T follicular helper cell (primary cell): ENCODE measurements around the gene MRPL42.
"Not testable (repeated sequence)": the region's sequence is repeated elsewhere in the genome, so short reads cannot be mapped to it uniquely, and the experiment has no call there.

Experiments
- DNase-seq: peaks from one replicate; pipeline ENCODE4 v3.0.0-alpha.2; 2020; ENCODE audit warnings: low read depth

MRPL42 gene

GRCh38 chr12:93541578-93542225 is 74.4 kb downstream of the MRPL42 start:
- DNase-seq: no peak

GRCh38 chr12:93547778-93548177 is 80.5 kb downstream of the MRPL42 start:
- no peak for DNase-seq

GRCh38 chr12:93549174-93549573 is 81.9 kb downstream of the MRPL42 start:
- DNase-seq: no peak

GRCh38 chr12:93550748-93551611 is 83.7 kb downstream of the MRPL42 start:
- DNase-seq: no peak

- DNase-seq: no peak
Observed at GRCh38 chr12:93552427-93552826, 85.1 kb downstream of the MRPL42 start.

- DNase-seq: not testable (repeated sequence)
Observed at GRCh38 chr12:93557879-93558278, 90.6 kb downstream of the MRPL42 start.

GRCh38 chr12:93558685-93559084 is 91.4 kb downstream of the MRPL42 start:
- DNase-seq: not testable (repeated sequence)

- no peak for DNase-seq
Observed at GRCh38 chr12:93563807-93564538, 96.7 kb downstream of the MRPL42 start.

GRCh38 chr12:93565760-93566159 is 98.4 kb downstream of the MRPL42 start:
- no peak for DNase-seq
